MCF 10A (cell line): ENCODE data around the gene CCDC169. TPM values are rescaled to one million over a fixed set of nuclear protein-coding genes. Genes with fewer than 3 reads are reported as not detected.

ENCODE experiments used
- BruUV-seq: library from RNA; stranded (reverse); fragments of 400-500 nt; replicated peaks from 2 replicates; lab custom pipeline; 2021; lab: Mats Ljungman, UMichigan
- CTCF ChIA-PET: fragments of 300-600 bp; sonication (Branson Sonifier 250); formaldehyde crosslinking; extraction: SDS; loops from one replicate; lab custom pipeline; 2021; ENCODE audit warnings: antibody characterized with exemption, inconsistent platforms; lab: Yijun Ruan, JAX
- POLR2A ChIA-PET: fragments of 300-600, 350-650 bp; sonication (Branson Sonifier 250); formaldehyde crosslinking; extraction: SDS; loops from one replicate; lab custom pipeline; 2020; ENCODE audit warnings: antibody characterized with exemption, inconsistent platforms; lab: Yijun Ruan, JAX
- DNase-seq: peaks from one replicate; pipeline ENCODE4 v3.0.0-alpha.2; 2018; ENCODE audit not compliant: unreplicated experiment
- H3K27ac Mint-ChIP-seq: one replicate; pipeline ENCODE4 v1.8.0; 2022; ENCODE audit warnings: mild to moderate bottlenecking, low read depth, mixed read lengths; ENCODE audit not compliant: unreplicated experiment
- H3K27me3 Mint-ChIP-seq: one replicate; pipeline ENCODE4 v1.8.0; 2022; ENCODE audit warnings: mixed read lengths; ENCODE audit not compliant: insufficient read depth, unreplicated experiment
- H3K36me3 Mint-ChIP-seq: one replicate; pipeline ENCODE4 v1.8.0; 2022; ENCODE audit warnings: mild to moderate bottlenecking, moderate library complexity, mixed read lengths; ENCODE audit not compliant: insufficient read depth, unreplicated experiment
- H3K4me1 Mint-ChIP-seq: one replicate; pipeline ENCODE4 v1.8.0; 2022; ENCODE audit warnings: mixed read lengths; ENCODE audit not compliant: insufficient read depth, unreplicated experiment
- H3K4me3 Mint-ChIP-seq: one replicate; pipeline ENCODE4 v1.8.0; 2022; ENCODE audit warnings: mild to moderate bottlenecking, moderate library complexity, mixed read lengths; ENCODE audit not compliant: unreplicated experiment
- H3K9me3 Mint-ChIP-seq: one replicate; pipeline ENCODE4 v1.8.0; 2022; ENCODE audit warnings: mixed read lengths; ENCODE audit not compliant: unreplicated experiment
- intact Hi-C: fragments of 100-400 bp; cut with micrococcal nuclease; formaldehyde crosslinking; loops from 2 replicates; pipeline ENCODE4 v1.14.1; 2022
- total RNA-seq: library from RNA; stranded (reverse); gene quantifications from 2 replicates; pipeline ENCODE4 v1.2.3, GENCODE V29; 2022
- TF ChIP-seq, protein P1 (sequence below): fragments of 200-600 bp; IDR thresholded peaks from one replicate; pipeline ENCODE4 v1.8.0; 2022; ENCODE audit warnings: antibody characterized with exemption, mild to moderate bottlenecking; ENCODE audit not compliant: unreplicated experiment

CCDC169 gene
- total RNA-seq, 1 experiment from 2014 or later = 5.9 TPM

DNA sequence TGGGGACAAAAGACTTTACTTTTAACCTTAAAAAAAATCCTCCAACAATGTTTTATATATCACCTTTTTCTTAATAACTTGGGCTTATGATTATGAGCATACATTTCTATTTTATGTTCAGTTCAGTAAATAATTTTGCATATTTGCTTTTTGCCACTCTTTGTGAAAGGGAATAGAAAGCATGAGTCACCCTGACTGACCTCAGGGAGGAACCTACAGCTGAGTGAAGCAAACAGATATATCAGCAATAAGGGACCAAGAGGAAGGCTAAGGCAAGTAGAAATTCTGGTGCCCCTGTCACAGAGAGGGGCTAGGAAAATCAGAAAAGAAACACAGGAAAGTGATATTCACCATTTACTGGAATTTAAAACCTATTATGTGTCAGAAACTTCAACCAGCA is 46.1 kb downstream of the CCDC169 start:
- no peaks in the 10 kb centered on the region for H3K9me3 Mint-ChIP-seq
- TF ChIP-seq, protein P1, sequence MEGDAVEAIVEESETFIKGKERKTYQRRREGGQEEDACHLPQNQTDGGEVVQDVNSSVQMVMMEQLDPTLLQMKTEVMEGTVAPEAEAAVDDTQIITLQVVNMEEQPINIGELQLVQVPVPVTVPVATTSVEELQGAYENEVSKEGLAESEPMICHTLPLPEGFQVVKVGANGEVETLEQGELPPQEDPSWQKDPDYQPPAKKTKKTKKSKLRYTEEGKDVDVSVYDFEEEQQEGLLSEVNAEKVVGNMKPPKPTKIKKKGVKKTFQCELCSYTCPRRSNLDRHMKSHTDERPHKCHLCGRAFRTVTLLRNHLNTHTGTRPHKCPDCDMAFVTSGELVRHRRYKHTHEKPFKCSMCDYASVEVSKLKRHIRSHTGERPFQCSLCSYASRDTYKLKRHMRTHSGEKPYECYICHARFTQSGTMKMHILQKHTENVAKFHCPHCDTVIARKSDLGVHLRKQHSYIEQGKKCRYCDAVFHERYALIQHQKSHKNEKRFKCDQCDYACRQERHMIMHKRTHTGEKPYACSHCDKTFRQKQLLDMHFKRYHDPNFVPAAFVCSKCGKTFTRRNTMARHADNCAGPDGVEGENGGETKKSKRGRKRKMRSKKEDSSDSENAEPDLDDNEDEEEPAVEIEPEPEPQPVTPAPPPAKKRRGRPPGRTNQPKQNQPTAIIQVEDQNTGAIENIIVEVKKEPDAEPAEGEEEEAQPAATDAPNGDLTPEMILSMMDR = no peak
- H3K27me3 Mint-ChIP-seq = no peaks in the 10 kb centered on the region
- no peak for DNase-seq
- no peaks in the 10 kb centered on the region for H3K36me3 Mint-ChIP-seq
- H3K27ac Mint-ChIP-seq = no peak overlapping the region
- intact Hi-C loops = no loop called here
- POLR2A ChIA-PET = interaction anchor here (0.6 kb wide), 1 partner anchor 439 kb away, joined by 3 read pairs; no protein-coding TSS in a partner anchor
- no TSS peak for BruUV-seq
- H3K4me3 Mint-ChIP-seq = no peak overlapping the region
- no peaks in the 10 kb centered on the region for H3K4me1 Mint-ChIP-seq
- CTCF ChIA-PET = interaction anchor here (0.8 to 2.1 kb wide), 2 partner anchors 23 to 272 kb away, joined by 4 to 10 read pairs; no protein-coding TSS in a partner anchor

- H3K27me3 Mint-ChIP-seq = no peaks in the 10 kb centered on the region
- H3K4me1 Mint-ChIP-seq = no peaks in the 10 kb centered on the region
- DNase-seq = no peak
- CTCF ChIA-PET = interaction anchor here (0.9 to 2.1 kb wide), 2 partner anchors 24 kb away, joined by 6 to 10 read pairs; no protein-coding TSS in a partner anchor
- BruUV-seq = no TSS peak
- TF ChIP-seq, protein P1 = no peak
- no peaks in the 10 kb centered on the region for H3K9me3 Mint-ChIP-seq
- POLR2A ChIA-PET = interaction anchor here (0.6 kb wide), 1 partner anchor 439 kb away, joined by 3 read pairs; no protein-coding TSS in a partner anchor
- intact Hi-C loops = no loop called here
- no peak overlapping the region for H3K4me3 Mint-ChIP-seq
- H3K36me3 Mint-ChIP-seq = no peaks in the 10 kb centered on the region
- no peak overlapping the region for H3K27ac Mint-ChIP-seq
Measured at GRCh38 chr13:36251017-36251416, 46.6 kb downstream of the CCDC169 start.

DNA sequence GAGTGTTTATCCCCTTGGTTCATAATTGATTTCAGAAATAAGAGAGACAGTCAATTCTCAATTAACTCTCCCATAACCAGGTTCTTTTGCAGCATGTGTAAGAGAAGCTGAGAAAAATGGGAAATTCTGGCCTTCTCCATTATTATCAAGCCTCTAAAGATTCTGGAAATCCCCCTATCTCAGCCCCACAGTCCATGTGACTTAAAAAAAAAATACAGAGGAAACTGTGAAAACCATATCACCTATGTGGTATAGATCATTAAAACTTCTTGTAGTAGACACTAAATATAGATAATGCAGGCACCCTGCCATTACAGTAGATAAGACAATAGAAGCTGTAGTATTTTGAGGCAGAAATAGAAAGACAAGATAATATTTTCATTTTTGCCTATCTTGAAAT is 48.9 kb downstream of the CCDC169 start:
- ChIA-PET POLR2A (interaction anchor here (1.0 kb wide), 1 partner anchor 22 kb away, joined by 3 read pairs; no protein-coding TSS in a partner anchor), CTCF (interaction anchor here (0.6 kb wide), 1 partner anchor 996 kb away, joined by 3 read pairs; no protein-coding TSS in a partner anchor)
- no peaks in the 10 kb centered on the region for H3K36me3 Mint-ChIP-seq
- no peak overlapping the region for H3K4me3 Mint-ChIP-seq
- H3K9me3 Mint-ChIP-seq = no peaks in the 10 kb centered on the region
- TF ChIP-seq, protein P1 = no peak
- intact Hi-C loops = no loop called here
- no TSS peak for BruUV-seq
- no peak overlapping the region for H3K27ac Mint-ChIP-seq
- DNase-seq = no peak
- no peaks in the 10 kb centered on the region for H3K27me3 Mint-ChIP-seq
- H3K4me1 Mint-ChIP-seq = no peaks in the 10 kb centered on the region

DNA sequence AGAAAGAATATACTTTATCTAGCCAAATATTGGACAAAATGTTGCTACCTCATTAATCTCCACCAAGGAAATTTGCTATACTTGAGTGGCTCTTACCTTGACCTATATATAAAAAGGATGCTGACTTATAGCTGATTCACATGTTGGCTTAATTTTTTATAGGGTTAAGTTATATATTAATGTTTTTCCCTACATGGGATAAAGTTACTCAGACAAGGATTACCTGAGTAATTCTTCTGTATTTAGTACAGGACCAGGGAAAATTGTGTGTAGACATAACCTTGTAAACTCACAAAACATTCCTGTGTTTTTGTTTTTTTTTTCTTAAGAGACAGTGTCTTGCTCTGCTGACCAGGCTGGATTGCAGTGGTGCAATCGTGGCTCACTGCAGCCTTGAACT is 52.6 kb downstream of the CCDC169 start:
- Mint-ChIP-seq H3K9me3 (no peaks in the 10 kb centered on the region), H3K27me3 (no peaks in the 10 kb centered on the region), H3K36me3 (no peaks in the 10 kb centered on the region), H3K4me3 (no peak overlapping the region), H3K27ac (no peak overlapping the region), H3K4me1 (no peaks in the 10 kb centered on the region)
- CTCF ChIA-PET = interaction anchor here (0.6 kb wide), 2 partner anchors 509 to 1899 kb away, joined by 3 read pairs; no protein-coding TSS in a partner anchor
- BruUV-seq = no TSS peak
- TF ChIP-seq, protein P1 = no peak
- intact Hi-C loops = no loop called here
- POLR2A ChIA-PET = interaction anchor here (0.6 kb wide), 1 partner anchor 15 kb away, joined by 3 read pairs; no protein-coding TSS in a partner anchor
- DNase-seq = no peak
